GM04503 (cell line): ENCODE results near the gene VASN.
"Not testable (repeated sequence)": the region's sequence is repeated elsewhere in the genome, so short reads cannot be mapped to it uniquely, and the experiment has no call there.

Experiments used
- DNase-seq: peaks from one replicate; pipeline ENCODE4 v3.0.0-alpha.2; 2012; ENCODE audit warnings: low read depth

Gene VASN

DNA sequence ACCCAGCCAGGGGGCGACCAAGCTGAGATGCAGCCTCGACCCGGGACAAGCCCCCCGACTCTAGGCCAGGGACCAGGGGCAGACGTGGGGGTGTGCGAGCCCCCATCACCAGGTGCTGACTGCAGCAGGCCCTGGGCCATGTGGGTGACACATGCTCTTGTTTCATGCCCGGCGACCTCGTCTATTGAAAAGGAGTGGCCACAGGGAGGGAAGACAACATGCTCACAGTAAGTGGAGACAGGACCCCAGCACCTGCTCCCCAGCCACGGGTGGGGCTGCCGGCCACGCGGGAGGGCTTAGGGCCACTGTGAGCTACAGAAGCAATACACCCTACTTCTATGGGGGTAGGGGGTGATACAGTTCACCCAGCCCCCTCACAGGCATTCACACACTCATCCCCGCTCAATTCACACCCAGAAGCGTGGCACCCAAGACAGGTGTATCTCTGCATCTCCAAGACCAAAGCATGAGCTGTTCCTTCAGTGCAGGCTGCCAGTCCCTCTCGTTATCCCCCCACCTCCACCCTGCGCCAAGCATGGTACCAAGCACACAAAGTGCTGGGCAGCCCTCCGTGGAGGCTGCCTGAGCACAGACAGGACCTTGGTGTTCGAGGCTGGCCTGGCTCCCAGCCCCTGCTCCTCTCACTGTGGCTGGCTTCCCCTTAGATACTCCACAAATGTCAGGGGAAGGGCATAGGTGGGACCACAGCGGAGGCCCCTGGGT lies 13.6 kb downstream of the VASN start:
- DNase-seq: no peak

DNA sequence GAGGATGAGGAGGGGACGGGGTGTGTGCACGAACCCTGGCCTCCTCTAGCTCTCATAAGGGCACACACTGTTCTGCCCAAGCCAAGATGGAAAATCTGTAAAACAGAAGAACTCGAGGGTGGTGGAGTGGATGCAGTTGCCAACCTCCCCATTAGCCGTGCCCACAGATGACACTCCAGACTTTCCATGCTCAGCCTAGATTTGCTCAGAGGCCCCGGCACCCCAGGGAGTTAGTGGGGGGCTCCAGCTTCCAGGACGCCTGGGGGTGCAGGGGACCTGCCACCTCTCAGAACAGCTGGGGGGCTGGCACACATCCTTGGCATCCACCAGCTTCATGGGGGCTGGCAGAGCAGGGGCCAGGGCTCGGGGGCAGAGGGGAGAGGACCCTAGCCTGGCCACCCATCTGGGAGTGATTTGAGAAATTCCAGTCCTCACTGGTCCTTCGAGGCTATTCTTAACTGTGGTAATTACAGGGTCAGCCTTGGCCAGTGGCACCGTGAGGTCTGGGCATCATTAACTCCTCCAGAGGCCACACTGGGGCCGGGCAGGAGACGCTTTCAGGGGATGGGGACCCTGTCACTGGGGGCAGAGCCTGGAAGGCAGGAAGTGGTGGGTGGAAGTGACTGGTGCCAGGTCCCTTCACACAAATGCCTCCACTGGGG lies 14.3 kb downstream of the VASN start:
- no peak for DNase-seq

DNA sequence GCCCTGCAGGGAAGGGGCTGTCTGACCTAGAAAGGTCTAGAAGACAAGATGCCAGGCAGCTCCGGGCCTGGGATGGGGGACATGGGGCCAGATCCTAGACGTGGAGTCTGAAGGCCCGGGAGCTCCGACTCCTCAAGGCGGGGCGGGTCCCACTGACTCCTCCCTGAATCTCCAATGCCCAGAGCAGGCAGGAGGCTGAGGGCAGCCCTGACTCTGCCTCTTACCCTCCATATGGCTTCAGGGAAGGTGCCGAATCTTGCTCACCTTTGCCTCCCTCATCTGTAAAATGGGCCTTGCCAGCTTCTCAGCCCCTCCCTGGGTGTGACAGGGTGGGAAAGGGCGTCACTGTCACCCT lies 14.8 kb downstream of the VASN start:
- DNase-seq: no peak

DNA sequence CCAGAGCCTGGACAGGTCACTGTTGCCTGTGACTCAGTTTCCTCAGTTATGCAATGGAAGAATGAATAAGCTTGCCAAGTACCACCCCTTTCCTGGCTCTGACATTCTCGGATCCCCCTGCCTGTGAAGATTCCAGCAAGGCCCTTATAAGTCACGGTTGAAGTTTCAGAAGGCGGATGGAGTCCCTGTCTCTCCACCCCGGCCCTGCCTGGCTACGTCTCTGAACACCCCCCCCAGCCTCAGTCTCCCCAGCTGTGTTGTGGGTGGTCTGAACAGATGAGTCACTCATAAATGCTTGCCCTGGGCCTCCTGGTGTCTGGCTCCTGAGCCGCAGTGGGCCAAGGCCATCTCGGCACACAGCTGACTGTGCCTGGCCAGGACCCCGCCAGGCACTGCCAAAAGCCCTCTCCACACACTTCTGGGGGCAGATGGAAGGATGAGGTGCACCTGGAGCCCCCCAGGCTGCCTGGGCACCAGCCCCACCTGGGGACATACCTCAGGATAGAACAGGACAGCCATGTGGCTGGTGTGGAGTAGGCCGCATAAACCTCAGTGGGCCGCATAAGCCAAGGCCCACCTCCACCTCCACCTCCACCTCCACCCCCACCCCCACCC lies 15.4 kb downstream of the VASN start:
- DNase-seq: no peak

DNA sequence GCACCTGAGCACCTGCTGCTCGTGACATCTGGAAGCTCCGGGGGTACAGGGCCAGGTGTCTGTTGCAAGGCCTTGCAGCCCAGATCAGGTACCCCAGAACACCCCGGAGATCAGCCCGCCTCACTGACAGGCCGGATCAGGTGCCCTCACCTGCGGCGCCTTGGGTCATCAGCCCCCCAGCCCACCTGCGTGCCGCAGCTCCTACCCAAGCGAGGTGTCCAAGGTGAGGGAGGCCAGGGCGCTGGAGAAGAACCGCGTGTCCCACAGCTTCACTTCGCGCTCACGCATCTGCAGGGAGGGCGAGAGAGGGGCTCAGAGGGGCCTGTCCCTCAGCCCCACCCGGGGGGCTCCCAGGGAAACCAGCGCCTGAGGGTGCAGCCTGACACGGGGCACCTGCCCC lies 16.1 kb downstream of the VASN start:
- no peak for DNase-seq

DNA sequence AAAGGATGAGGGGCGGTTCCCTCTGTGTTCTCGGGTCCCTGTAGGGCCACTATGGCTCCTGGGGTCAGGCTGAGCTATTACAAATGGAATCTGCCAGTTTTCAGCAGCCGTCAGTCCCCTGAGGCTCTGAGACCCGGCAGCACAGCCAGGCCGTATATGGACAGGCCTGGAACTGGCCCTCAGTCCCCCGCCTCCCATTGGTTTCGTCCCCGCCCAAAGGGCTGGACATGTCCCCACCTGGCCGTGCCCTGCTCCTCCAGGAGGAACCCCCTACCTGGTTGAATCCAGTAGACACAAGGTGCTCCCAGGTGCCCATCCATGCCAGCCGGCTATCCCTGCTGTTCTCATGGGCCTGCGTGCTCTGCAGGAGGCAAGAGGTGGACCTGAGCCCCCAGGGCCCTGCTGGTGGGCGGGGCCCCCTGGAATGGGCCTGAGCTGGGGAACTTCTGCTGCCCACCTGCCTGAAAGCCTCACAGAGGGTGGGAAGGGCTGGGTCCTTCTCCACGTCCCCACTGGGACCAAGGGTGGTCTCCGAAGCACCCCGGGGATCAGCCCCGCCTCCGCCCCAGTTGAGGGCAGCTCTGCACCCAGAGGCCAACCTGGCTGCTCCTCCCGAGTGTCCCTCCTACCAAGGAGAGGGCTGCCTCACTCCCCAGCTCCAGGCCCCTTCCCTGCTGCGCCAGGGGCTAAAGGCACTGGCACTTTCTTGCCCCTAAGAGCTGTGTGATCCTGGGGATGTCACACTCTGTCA lies 16.8 kb downstream of the VASN start:
- DNase-seq: no peak

DNA sequence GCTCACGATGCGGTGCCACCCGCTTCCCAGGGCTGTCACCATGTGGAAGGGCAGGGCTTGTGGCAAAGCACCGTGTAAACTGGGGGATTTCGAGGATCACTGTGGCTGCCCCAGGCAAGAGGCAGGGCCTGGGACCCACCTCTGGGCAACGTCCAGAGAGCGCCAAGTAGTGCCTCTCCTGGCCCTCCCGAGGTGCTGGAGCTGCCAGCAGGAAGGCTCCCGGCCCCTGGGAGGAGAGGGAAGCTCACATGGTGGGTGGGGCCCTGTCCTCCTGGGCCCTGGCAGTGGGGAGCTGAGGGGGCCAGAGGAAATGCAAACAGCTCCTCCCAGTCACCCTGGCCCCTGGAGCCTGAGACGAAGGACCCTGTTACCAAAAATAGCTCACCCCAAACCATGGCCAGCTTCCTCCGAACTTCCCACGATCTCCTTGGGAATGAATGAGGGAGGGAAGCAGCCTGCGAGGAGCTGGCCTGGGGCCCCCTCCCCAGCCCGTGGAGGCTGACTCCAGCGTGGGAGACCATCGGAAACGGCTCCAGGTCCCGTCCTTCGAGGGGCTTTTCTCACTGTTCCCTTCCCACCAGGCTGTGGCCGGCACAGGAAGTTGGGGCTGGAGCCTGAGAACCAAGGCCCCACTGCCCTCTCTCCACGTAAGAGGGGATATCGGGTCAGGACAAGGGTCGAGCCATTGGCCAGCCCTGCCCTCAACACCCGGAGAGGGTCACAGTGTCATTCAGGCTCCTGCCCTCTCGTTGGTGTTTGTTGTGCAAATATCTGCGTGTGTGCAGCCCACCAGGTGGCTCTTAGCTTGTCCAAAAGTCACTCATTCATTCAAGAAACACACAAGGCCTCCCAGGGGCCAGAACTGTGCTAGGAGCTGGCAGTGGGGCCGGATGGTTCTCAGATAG lies 17.7 kb downstream of the VASN start:
- no peak for DNase-seq

DNA sequence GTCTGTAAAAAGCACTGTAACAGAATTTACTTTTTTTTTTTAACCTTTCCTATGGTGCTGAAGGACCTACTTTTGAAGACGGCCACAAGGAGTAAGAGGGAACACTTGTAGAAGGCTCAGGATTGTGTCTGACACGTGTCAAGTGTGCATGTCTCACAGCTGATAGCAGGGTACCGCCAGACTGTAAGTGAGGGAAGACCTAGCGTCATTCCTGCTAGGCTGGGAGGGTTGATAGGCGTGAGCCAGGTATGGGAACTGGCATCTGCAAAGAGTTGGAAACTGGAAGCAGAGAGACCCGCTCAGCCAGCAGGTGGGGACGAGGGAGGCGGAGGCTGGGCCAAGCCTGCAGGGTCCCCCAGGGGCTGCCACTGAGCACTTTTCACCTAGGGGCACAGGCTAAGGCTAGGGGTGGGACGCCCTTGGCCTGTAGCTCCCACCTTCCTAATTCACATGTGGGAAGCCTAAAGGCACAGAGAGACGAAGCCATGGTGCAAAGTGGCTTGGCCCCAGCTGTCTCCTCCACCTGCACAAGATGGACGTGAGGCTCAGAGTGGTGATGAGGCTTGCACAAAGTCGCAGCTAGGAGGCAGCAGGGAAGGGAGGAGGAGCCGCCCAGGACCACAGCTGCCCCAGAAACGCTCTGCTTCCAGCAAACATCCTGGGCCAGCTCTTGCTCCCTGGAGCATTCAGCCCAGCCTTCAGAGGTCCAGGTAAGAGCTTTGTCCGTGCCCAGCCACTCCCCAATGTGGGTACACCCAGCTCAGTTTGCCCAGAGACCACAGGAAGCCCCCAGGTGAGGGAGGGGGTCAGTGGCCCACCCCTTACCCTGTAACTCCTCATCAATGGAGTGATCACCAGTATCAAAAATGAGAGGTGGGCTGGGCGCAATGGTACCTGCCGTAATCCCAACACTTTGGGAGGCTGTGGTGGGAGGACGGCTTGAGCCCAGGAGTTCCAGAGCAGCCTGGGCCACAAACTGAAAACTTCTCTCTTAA lies 18.9 kb downstream of the VASN start:
- no peak for DNase-seq

DNA sequence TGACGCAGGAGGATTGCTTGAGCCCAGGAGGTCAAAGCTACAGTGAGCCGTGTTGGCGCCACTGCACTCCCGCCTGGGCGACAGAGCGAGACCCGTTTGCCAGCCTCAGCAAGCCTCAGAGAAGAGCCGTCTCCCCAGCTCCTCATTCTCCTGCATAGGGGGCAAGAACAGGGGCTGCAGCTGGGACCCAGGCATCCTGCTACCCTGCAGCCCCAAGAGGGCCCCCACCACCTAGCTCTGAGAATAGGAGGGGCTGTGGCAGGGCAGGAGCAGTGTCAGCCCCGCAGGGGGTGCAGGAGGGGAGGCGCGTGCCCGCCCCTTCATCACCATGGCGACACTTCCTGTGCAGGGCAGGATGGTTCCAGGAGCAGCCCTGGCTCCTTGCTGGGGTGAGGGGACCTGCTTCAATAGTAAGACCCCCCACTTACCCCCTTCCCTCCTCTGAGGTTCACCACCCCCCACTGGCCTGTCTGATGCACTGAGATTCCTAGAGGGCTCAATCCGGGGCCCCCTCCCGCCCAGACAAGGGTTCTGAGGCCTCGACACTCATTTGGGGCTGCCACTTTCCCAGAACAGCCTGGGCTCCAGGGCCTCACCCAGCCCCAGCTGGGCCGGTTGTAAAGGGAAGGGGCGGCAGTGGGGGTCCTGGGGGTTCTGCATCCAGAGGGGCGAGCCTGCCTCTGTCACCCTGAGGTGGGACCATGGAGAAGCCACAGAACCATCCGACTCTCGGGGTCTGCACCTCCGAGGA lies 20.2 kb downstream of the VASN start:
- no peak for DNase-seq

DNA sequence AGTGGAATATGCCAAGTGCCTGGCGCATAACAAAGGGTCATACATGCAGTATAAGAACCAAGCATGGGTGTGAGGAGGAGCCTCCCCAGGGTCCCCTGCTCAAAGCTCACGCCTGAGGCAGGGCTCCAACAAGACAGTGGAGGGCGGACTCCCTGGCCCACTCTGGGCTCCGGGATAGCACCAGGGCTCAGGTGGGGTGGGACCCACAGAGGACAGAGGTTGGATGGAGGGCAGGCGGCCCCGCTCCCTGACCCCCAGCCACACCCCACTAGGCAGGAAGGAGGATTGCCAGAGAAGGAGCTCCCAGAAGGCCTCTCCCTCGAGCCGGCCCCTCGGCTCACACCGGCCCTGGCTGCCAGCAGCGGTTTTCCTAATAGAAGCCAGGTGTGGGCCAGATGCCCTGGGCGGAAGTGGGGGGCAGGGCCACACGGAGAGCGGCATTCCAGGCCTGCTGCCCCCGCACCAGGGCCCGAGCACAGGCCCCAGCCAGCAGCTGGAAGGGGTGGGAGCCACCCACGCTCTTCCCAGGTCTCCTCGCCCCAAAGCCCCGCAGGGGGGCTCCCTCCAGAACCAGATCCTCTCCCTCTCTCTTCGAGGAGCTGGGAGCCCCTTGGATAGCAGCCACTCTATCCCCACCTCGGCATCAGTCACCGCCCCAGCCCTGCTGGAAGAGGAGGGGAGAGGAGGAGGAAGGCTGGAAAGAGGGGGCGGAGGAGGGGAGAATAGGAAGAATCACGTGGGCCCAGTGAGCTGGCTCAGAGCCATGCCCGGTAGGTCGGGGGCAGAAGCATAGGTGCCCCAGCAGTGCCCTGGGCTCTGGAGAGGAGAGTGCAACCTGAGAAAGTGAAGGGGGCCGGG lies 21.0 kb downstream of the VASN start:
- no peak for DNase-seq

DNA sequence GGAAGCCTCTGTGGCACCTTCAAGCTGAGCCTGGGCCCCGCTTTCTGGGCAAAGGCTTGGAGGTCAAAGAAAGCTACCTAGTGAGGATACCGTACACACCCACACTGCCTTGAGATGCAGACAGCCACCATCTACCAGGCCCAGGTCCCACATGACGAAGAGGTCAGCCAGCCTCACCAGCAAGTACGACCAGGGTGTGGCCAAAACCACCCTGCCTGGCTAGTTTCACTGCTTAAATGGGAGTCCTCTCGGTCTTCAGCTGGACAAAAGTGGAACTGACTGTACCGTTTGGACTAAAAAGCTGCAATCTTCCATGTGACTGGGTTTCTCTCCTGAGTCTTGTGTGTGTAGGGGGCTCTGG lies 21.6 kb downstream of the VASN start:
- no peak for DNase-seq

DNA sequence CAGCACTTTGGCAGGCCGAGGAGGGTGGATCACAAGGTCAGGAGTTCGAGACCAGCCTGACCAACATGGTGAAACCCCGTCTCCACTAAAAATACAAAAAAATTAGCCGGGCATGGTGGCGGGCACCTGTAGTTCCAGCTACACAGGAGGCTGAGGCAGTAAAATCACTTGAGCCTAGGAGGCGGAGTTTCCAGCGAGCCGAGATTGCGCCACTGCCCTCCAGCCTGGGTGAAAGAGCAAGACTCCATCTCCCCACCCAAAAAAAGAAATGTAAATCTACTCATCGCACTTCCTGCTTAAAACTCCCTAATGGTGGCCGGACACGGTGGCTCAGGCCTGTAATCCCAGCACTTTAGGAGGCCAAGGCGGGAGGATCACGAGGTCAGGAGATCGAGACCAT lies 22.2 kb downstream of the VASN start:
- not testable (repeated sequence) for DNase-seq

DNA sequence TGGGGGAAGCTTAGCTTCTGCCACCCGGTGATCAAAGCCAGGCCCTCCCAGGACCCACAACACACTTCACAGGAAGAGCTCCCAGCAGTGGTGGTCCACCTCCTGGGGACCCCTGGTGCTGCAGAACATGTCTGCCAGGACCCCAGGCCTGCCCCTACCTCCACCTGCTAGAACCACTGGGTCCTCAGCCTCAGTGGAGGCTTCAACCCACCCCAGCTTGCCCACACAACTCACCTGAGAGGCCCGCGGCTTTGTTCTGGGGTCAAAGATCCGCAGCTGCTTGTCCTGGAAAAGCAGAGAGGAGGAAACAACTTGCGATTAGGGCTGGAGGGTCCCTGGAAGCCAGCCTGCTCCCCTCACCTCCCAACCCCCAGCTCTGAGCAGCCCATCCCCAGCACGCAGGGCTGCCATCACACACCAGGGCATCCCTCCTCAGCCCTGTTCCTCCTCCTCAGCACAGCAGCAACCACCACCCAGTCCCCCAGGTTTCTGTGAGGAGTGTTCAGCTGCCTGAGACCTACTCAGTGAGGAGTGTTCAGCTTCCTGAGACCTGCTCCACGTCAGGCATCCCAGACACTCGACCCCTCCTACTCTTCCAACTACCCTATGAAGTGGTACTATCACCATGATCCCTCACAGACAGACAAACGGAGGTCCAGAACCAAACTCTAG lies 23.5 kb downstream of the VASN start:
- DNase-seq: no peak

DNA sequence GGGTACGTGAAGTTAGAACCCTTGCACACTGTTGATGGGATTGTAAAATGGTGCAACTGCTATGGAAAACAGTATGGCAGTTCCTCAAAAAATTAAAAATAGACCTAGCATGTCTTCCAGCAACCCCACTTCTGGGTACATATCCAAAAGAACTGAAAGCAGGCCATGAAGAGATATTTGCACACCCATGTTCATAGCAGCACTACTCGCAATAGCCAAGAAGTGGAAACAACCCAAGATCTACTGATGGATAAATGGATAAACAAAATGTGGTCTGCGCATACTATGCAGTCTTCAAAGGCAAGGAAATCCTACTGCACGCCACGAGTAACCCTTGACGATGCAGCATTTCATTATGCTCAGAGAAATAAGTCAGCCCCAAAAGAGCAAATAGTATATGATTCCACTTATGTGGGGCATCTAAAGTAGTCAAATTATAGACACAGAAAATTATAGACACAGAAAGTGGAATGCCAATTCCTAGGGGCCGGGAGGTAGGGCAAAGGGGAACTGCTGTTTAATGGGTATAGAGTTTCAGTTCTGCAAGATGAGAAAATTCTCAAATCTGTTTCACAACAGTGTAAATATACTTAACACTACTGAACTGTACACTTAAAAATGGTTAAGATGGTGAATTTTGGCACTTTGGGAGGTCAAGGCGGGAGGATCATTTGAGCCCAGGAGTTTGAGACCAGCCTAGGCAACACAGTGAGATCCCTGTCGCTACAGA lies 27.5 kb downstream of the VASN start:
- DNase-seq: no peak

DNA sequence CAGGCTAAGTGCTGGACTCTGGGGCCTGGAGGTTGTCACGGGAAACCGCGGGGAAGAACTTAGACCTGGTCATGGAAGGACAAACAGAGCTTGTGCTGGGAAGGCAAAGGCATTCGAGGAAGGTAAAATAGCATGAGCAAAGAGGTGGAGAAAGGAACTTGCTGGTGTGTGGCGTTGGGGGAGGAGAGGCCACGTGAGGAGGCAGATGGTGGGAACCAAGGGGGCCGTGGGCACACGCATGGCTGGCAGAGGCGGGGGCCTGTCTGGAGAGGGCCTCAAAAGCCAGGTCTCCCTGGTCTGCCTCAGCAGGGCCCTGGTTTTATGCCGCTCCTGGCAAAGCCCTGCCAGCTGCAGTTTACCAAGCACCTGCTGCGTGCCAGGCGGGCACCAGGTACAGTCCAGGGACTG lies 29.4 kb downstream of the VASN start:
- DNase-seq: no peak

DNA sequence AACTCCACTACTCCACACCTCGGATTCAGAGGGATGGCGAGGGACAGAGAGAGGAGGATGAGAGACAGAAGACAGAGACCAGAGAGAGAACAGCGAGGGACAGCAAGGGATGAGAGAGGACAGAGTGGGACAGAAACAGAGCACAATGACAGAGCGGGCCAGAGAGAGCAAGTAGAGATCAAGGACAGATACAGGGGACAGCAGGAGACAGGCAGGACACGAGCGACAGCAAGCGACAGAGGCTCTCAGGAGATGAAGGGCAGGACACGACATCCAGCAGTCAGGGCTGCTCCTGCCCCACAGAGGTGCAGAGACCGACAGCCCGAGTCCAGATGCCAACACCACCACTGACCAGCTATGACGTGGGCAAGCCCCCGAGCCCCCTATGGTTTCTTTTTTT lies 29.9 kb downstream of the VASN start:
- DNase-seq: no peak

DNA sequence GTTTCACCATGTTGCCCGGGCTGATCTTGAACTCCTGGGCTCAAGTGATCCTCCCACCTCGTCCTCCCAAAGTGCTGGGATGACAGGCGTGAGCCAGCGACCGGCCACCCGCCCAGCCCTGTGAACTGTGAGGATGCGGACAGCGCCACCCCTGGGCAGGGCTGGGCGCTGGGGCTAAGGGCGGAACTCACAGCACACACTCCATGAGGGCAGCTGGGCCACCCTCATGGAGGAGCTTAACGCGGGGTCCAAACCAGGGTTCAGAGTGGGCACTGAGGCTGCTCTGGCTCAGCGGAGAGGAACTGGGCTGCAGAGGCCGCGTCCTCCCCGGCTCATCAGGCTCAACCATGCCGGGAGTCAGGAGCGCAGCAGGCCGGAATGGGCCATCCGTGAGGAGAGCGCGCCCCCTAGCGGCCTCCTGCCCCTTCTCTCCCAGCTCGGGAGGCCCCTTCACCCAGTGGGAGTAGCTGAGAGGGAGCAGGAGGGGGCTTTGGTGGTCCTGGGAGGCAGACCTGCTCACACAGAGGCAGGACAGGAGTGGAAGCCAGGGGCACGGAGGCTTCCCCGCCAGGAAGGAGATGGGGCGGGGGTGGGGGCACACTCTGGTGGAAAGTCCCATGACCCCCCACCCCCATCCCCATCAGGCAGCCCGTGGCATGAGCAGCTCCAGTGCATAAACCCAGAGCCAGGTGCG lies 30.9 kb downstream of the VASN start:
- DNase-seq: no peak
